GM18909 (cell line): ENCODE measurements around the gene SOCS6.

Source experiments
- ATAC-seq: cut with Tn5 transposase; IDR thresholded peaks from one replicate; pipeline ENCODE4 v1.9.1; 2021; ENCODE audit warnings: mild to moderate bottlenecking; ENCODE audit not compliant: unreplicated experiment, poor library complexity

The SOCS6 gene

GRCh38 chr18:70377317-70377799, 88.5 kb downstream of the SOCS6 start:
- ATAC-seq: no peak

DNA sequence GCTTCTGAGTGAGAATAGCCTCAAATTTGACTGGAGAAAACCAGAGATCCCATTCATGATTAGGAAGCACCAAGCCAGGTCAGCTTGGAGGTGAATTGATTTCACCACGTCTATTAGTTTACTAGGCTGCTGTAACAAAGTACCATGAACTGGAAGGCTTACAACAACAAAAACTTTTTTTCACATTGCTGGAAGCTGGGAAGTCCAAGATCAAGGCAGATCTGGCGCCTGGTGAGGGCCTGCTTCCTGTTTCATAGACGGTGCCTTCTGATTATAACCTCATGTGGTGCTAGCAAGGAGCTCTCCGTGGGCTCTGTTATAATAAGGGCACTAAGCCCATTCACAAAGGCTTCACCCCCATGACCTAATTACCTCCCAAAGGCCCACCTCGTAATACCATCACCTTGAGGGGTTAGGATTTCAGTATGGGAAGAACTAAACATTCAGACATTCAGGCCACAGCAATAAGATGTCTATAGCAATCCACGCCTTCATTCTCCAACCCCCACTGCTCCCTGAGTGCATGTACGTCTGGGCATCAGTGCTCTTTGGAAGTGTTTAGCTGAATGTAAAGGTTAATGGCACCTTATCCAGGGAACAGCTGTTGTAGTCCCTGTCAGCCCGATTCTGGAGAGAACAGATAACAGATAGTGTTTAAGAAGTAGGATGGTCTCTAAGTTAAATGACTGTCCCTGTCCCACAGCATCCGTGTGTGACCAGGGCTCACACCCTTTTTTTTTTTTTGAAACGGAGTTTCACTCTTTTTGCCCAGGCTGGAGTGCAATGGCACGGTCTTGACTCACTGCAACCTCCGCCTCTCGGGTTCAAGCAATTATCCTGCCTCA, 89.2 kb downstream of the SOCS6 start:
- ATAC-seq: no peak
